HL-60 (cell line): ENCODE results near the gene ELOF1.
A peak's percentile ranks its signal among the peaks of the same experiment; 100 is the strongest.
"Not testable (repeated sequence)": the region's sequence is repeated elsewhere in the genome, so short reads cannot be mapped to it uniquely, and the experiment has no call there.

Experiments
- DNase-seq, 2 experiments: peaks; one replicate each; pipeline ENCODE4 v3.0.0-alpha.2; 2010 to 2020; ENCODE audit warnings: low read depth in 1 of 2, low spot score in 1 of 2
- H3K27ac ChIP-seq: fragments of 250-450 bp; sonication (Bioruptor Pico); replicated peaks from 2 replicates; pipeline ENCODE4 v1.5.1; 2020; ENCODE audit warnings: mild to moderate bottlenecking, moderate library complexity
- H3K27me3 ChIP-seq: fragments of 250-450 bp; sonication (Bioruptor Pico); 2 replicates; pipeline ENCODE4 v1.5.1; 2021; ENCODE audit warnings: mild to moderate bottlenecking, moderate library complexity; ENCODE audit not compliant: insufficient read depth, poor library complexity, severe bottlenecking
- H3K4me3 ChIP-seq: replicated peaks from 2 replicates; pipeline ENCODE4 v1.5.1; 2011; ENCODE audit warnings: mild to moderate bottlenecking, control low read depth, low read length; ENCODE audit not compliant: insufficient read depth
- GABPA ChIP-seq: IDR thresholded peaks from 2 replicates; pipeline ENCODE4 v1.6.1; 2012; ENCODE audit warnings: low read depth
- POLR2AphosphoS5 ChIP-seq: IDR thresholded peaks from 2 replicates; pipeline ENCODE4 v1.6.1; 2012; ENCODE audit warnings: low read depth
- SPI1 ChIP-seq: IDR thresholded peaks from 2 replicates; pipeline ENCODE4 v1.6.1; 2012; ENCODE audit warnings: low read depth, mild to moderate bottlenecking, borderline replicate concordance
- long read RNA-seq: library from polyadenylated mRNA; unstranded; transcript quantifications from one replicate; pipeline ENCODE4 v2.0.0, GENCODE V29; 2020
- TF ChIP-seq, protein P1 (sequence below): IDR thresholded peaks from one replicate; pipeline ENCODE4 v1.5.1; 2011; ENCODE audit warnings: low read length, control low read depth, inconsistent platforms; ENCODE audit not compliant: insufficient read depth
- TF ChIP-seq, protein P2 (sequence below): IDR thresholded peaks from 2 replicates; pipeline ENCODE4 v1.6.1; 2012; ENCODE audit warnings: low read depth; ENCODE audit not compliant: insufficient replicate concordance

Gene ELOF1
- long read RNA-seq, transcript ELOF1-201 (4 exons, 1,019 nt): major isoform, 62 of 69 reads
- long read RNA-seq, partial matches to known transcripts: 3 of 69 reads
- long read RNA-seq, other reads (novel, unspliced or antisense): 4 of 69 reads

- no peak; the same call in 1 of the 2 replicates for TF ChIP-seq SPI1
- TF ChIP-seq, protein P1, sequence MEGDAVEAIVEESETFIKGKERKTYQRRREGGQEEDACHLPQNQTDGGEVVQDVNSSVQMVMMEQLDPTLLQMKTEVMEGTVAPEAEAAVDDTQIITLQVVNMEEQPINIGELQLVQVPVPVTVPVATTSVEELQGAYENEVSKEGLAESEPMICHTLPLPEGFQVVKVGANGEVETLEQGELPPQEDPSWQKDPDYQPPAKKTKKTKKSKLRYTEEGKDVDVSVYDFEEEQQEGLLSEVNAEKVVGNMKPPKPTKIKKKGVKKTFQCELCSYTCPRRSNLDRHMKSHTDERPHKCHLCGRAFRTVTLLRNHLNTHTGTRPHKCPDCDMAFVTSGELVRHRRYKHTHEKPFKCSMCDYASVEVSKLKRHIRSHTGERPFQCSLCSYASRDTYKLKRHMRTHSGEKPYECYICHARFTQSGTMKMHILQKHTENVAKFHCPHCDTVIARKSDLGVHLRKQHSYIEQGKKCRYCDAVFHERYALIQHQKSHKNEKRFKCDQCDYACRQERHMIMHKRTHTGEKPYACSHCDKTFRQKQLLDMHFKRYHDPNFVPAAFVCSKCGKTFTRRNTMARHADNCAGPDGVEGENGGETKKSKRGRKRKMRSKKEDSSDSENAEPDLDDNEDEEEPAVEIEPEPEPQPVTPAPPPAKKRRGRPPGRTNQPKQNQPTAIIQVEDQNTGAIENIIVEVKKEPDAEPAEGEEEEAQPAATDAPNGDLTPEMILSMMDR: no peak
- TF ChIP-seq GABPA: peak; percentile 92
- TF ChIP-seq POLR2AphosphoS5: peak; percentile 82
- TF ChIP-seq, protein P2, sequence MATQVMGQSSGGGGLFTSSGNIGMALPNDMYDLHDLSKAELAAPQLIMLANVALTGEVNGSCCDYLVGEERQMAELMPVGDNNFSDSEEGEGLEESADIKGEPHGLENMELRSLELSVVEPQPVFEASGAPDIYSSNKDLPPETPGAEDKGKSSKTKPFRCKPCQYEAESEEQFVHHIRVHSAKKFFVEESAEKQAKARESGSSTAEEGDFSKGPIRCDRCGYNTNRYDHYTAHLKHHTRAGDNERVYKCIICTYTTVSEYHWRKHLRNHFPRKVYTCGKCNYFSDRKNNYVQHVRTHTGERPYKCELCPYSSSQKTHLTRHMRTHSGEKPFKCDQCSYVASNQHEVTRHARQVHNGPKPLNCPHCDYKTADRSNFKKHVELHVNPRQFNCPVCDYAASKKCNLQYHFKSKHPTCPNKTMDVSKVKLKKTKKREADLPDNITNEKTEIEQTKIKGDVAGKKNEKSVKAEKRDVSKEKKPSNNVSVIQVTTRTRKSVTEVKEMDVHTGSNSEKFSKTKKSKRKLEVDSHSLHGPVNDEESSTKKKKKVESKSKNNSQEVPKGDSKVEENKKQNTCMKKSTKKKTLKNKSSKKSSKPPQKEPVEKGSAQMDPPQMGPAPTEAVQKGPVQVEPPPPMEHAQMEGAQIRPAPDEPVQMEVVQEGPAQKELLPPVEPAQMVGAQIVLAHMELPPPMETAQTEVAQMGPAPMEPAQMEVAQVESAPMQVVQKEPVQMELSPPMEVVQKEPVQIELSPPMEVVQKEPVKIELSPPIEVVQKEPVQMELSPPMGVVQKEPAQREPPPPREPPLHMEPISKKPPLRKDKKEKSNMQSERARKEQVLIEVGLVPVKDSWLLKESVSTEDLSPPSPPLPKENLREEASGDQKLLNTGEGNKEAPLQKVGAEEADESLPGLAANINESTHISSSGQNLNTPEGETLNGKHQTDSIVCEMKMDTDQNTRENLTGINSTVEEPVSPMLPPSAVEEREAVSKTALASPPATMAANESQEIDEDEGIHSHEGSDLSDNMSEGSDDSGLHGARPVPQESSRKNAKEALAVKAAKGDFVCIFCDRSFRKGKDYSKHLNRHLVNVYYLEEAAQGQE: peak; percentile 49
- Histone ChIP-seq H3K27me3 (no peaks in the 10 kb centered on the region), H3K27ac (peak within 1 kb of the TSS; percentile 54), H3K4me3 (peak within 1 kb of the TSS; percentile 86)
- peak; percentile 97 to 99 for DNase-seq
Observed at GRCh38 chr19:11558881-11559828, at the start of gene ELOF1. ELOF1 (minus strand) TSS chr19:11559230; CDS start chr19:11554347, 4,883 bp downstream.

DNA sequence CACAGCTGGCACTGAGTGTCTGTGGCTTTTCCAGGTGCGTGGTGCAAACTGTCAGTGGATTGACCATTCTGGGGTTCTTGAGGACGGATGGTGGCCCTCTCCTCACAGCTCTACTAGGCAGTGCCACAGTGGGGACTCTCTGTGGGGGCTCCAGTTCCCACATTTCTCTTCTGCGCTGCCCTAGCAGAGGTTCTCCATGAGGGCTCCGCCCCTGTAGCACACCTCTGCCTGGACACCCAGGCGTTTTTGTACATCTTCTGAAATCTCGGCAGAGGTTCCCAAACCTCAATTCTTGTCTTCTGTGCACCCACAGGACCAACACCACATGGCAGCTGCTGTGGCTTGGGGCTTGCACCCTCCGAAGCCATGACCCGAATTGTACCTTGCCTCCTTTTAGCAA, 47.5 kb upstream of the ELOF1 start:
- no peak overlapping the region for H3K27ac ChIP-seq
- DNase-seq: no peak
- H3K4me3 ChIP-seq: no peak overlapping the region
- no peak for TF ChIP-seq SPI1
- TF ChIP-seq, protein P2: no peak
- TF ChIP-seq POLR2AphosphoS5: no peak
- TF ChIP-seq, protein P1: no peak
- TF ChIP-seq GABPA: no peak
- no peaks in the 10 kb centered on the region for H3K27me3 ChIP-seq

DNA sequence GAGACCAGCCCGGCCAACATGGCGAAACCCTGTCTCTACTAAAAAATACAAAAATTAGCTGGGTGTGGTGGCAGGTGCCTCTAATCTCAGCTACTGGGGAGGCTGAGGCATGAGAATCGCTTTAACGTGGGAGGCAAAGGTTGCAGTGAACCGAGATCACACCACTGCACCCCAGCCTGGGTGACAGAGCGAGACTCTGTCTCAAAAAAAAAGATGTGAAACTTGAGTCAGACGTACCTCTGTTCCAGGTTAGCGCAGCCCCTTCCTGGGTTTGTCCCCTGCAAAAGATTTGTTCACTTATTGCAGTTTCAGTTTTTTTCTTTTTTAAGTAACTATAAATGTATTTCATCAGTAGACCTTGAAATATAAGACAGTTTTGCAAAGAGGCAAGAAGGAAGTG, 40.7 kb upstream of the ELOF1 start:
- H3K27me3 ChIP-seq, H3K4me3 ChIP-seq, DNase-seq, H3K27ac ChIP-seq: not testable (repeated sequence)

GRCh38 chr19:11598746-11599145, 39.7 kb upstream of the ELOF1 start:
- no peak for DNase-seq
- Histone ChIP-seq H3K27ac (peak overlapping the region; percentile 98; the same call in 1 of the 2 replicates), H3K4me3 (no peak overlapping the region), H3K27me3 (no peaks in the 10 kb centered on the region)
- TF ChIP-seq GABPA: no peak
- TF ChIP-seq, protein P2: no peak
- TF ChIP-seq, protein P1: no peak
- TF ChIP-seq SPI1: no peak
- TF ChIP-seq POLR2AphosphoS5: no peak
